Esophagus (tissue), 2 donors: ENCODE measurements around the gene TGIF2. TPM values are rescaled to one million over a fixed set of nuclear protein-coding genes. Genes with fewer than 3 reads are reported as not detected.
A peak's percentile ranks its signal among the peaks of the same experiment; 100 is the strongest.
"Not testable (repeated sequence)": the region's sequence is repeated elsewhere in the genome, so short reads cannot be mapped to it uniquely, and the experiment has no call there.

ENCODE experiments used
- H3K27ac ChIP-seq, 2 donors: one replicate each; pipeline ENCODE4 v1.5.1; 2013; ENCODE audit warnings: low read depth in 2 of 2, mild to moderate bottlenecking in 2 of 2, inconsistent platforms in 1 of 2, low read length in 1 of 2, moderate library complexity in 1 of 2
- H3K27me3 ChIP-seq, 2 donors: one replicate each; pipeline ENCODE4 v1.6.1; 2013; ENCODE audit warnings: low read length in 2 of 2, control low read depth in 1 of 2, mild to moderate bottlenecking in 1 of 2; ENCODE audit not compliant: insufficient read depth in 2 of 2, control insufficient read depth in 1 of 2
- H3K36me3 ChIP-seq, 2 donors: one replicate each; pipeline ENCODE4 v1.6.1; 2013; ENCODE audit warnings: low read length in 1 of 2; ENCODE audit not compliant: control insufficient read depth in 2 of 2, insufficient read depth in 2 of 2
- H3K4me1 ChIP-seq, 2 donors: one replicate each; pipeline ENCODE4 v1.6.1; 2013; ENCODE audit warnings: low read length in 1 of 2; ENCODE audit not compliant: control insufficient read depth in 2 of 2, insufficient read depth in 2 of 2
- H3K4me3 ChIP-seq, 2 donors: one replicate each; pipeline ENCODE4 v1.5.1; 2013; ENCODE audit warnings: low read length in 2 of 2, mild to moderate bottlenecking in 2 of 2, low read depth in 1 of 2, moderate library complexity in 1 of 2
- H3K9me3 ChIP-seq, 2 donors: one replicate each; pipeline ENCODE4 v1.6.1; 2013; ENCODE audit warnings: mild to moderate bottlenecking in 2 of 2, low read depth in 1 of 2, low read length in 1 of 2, moderate library complexity in 1 of 2; ENCODE audit not compliant: control insufficient read depth in 2 of 2, insufficient read depth in 1 of 2
- WGBS, 2 donors: extraction: QIAGEN DNeasy Blood & Tissue Kit; methylation state at CpG; one replicate each; pipeline ENCODE4 v1.1.7; 2013; 5-methylcytosine and 5-hydroxymethylcytosine counted together
- polyA plus RNA-seq, 2 donors: library from polyadenylated mRNA; stranded (reverse); fragments of 200-250 nt; gene quantifications; one replicate each; pipeline ENCODE4 v1.2.3, GENCODE V29; 2013
- donor health status: healthy with polysubstance abuse.
- donor health status: Bipolar disorder and iron deficiency.

TGIF2 gene
- polyA plus RNA-seq, 2 donors = 1.4 to 3.6 TPM

DNA sequence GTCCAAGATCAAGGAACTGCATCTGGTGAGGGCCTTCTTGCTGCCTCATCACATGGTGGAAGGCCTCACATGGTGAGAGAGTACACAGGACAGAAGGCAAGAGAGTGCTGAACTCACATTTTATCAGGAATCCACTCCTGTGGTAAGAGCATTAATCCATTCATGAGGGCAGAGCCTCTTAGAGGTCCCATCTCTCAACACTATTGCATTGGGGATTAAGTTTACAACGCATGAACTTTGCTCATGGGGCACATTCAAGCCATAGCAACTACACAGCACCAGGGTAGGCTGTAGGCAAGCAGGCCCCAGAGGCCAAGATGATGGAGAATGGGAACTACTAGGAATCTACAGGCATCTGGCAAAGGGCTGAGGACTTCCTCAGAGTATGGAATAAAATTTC is 10.0 kb upstream of the TGIF2 start:
- Histone ChIP-seq H3K4me1 (no peaks in the 10 kb centered on the region), H3K4me3 (no peak overlapping the region), H3K27me3 (no peaks in the 10 kb centered on the region), H3K36me3 (no peaks in the 10 kb centered on the region), H3K9me3 (peaks cover 0 to 3% of the 10 kb centered on the region in 2 donors), H3K27ac (no peak overlapping the region)
- WGBS, 2 donors = 84 to 90% methylated on average over 1 of the region's 1 CpG

GRCh38 chr20:36564078-36564725 is 9.2 kb upstream of the TGIF2 start:
- not testable (repeated sequence) for H3K27ac ChIP-seq, H3K4me1 ChIP-seq, H3K27me3 ChIP-seq, H3K9me3 ChIP-seq, H3K4me3 ChIP-seq, H3K36me3 ChIP-seq
- 91 to 94% methylated on average over 13 of the region's 13 CpGs for WGBS, 2 donors

- not testable (repeated sequence) for H3K4me1 ChIP-seq, H3K36me3 ChIP-seq, H3K27me3 ChIP-seq, H3K9me3 ChIP-seq, H3K4me3 ChIP-seq, H3K27ac ChIP-seq
- 90 to 91% methylated on average over 6 of the region's 6 CpGs for WGBS, 2 donors
Observed at GRCh38 chr20:36564726-36565121, 8.7 kb upstream of the TGIF2 start.

- H3K4me3 ChIP-seq = no peak overlapping the region
- peaks cover 0 to 3% of the 10 kb centered on the region in 2 donors for H3K9me3 ChIP-seq
- no peaks in the 10 kb centered on the region for H3K36me3 ChIP-seq
- H3K4me1 ChIP-seq = no peaks in the 10 kb centered on the region
- 96 to 98% methylated on average over 3 of the region's 3 CpGs for WGBS, 2 donors
- H3K27me3 ChIP-seq = no peaks in the 10 kb centered on the region
- no peak overlapping the region for H3K27ac ChIP-seq
Observed at GRCh38 chr20:36565520-36565919, 7.9 kb upstream of the TGIF2 start.

DNA sequence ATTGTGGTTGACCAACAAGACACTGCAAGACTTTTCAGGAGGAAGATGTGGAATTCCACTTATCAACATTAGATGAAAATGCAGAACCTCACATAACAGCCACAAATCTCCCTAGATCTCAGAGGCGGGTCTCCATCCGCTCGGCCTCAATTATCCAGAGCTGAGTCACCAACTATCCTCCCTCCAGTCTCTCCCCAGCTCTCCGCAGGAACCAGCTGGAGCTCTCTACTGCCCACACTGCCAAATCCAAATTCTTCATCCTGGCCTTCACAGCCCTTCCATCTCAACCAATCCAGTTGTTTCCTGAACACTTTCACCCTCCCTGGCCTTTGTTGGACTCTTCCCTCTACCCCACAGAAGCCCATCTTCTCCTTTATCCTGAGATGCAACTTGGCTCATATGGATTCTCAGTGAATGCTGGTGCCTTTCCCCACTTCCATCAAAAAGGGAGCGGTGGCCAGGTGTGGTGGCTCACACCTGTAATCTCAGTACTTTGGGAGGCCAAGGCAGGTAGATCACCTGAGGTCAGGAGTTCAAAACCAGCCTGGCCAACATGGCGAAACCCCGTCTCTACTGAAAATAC is 3.5 kb upstream of the TGIF2 start:
- WGBS, 2 donors = 60 to 82% methylated on average over 7 of the region's 7 CpGs
- no peaks in the 10 kb centered on the region for H3K36me3 ChIP-seq
- H3K27me3 ChIP-seq = no peaks in the 10 kb centered on the region
- H3K9me3 ChIP-seq = peaks cover 0 to under 1% of the 10 kb centered on the region in 2 donors
- H3K4me3 ChIP-seq = no peak overlapping the region
- no peak overlapping the region for H3K27ac ChIP-seq
- peaks cover 0 to 8% of the 10 kb centered on the region in 2 donors for H3K4me1 ChIP-seq

GRCh38 chr20:36571564-36572504 is 1.6 kb upstream of the TGIF2 start:
- WGBS, 2 donors = 67 to 71% methylated on average over 17 of the region's 17 CpGs
- Histone ChIP-seq H3K4me3 (no peak overlapping the region), H3K4me1 (peaks cover 2 to 8% of the 10 kb centered on the region in 2 donors), H3K9me3 (no peaks in the 10 kb centered on the region), H3K36me3 (no peaks in the 10 kb centered on the region), H3K27ac (peak overlapping the region; percentile 82 to 88), H3K27me3 (no peaks in the 10 kb centered on the region)

- WGBS, 2 donors = 14 to 18% methylated on average over 20 of the region's 20 CpGs
- Histone ChIP-seq H3K4me3 (peak overlapping the region in 1 of 2 donors; percentile 64), H3K36me3 (no peaks in the 10 kb centered on the region), H3K27me3 (no peaks in the 10 kb centered on the region), H3K4me1 (peaks cover 2 to 8% of the 10 kb centered on the region in 2 donors), H3K9me3 (no peaks in the 10 kb centered on the region), H3K27ac (peak overlapping the region; percentile 82 to 88)
Observed at GRCh38 chr20:36572701-36573102, 695 bp upstream of the TGIF2 start.

- H3K36me3 ChIP-seq = peaks cover 0 to 3% of the 10 kb centered on the region in 2 donors
- H3K27ac ChIP-seq = peak overlapping the region; percentile 82 to 89
- peaks cover 2 to 8% of the 10 kb centered on the region in 2 donors for H3K4me1 ChIP-seq
- no peaks in the 10 kb centered on the region for H3K9me3 ChIP-seq
- 0 to 1% methylated on average over 48 to 53 of the region's 53 CpGs for WGBS, 2 donors
- no peaks in the 10 kb centered on the region for H3K27me3 ChIP-seq
- peak overlapping the region; percentile 63 to 64 for H3K4me3 ChIP-seq
Observed at GRCh38 chr20:36573798-36574365, 485 bp downstream of the TGIF2 start.

- H3K36me3 ChIP-seq = peaks cover 0 to 3% of the 10 kb centered on the region in 2 donors
Observed at GRCh38 chr20:36574366-36575135, 1.2 kb downstream of the TGIF2 start.

More at GRCh38 chr20:36574366-36575135, 1.2 kb downstream of the TGIF2 start:
- H3K27ac ChIP-seq = peak overlapping the region; percentile 42 to 85
- WGBS, 2 donors = 0% methylated on average over 59 to 63 of the region's 69 CpGs
- H3K4me1 ChIP-seq = peaks cover 2 to 8% of the 10 kb centered on the region in 2 donors
- H3K4me3 ChIP-seq = peak overlapping the region; percentile 63 to 64
- no peaks in the 10 kb centered on the region for H3K27me3 ChIP-seq
- no peaks in the 10 kb centered on the region for H3K9me3 ChIP-seq
